ENCODE results near the gene PRPF8. TPM values are rescaled to one million over a fixed set of nuclear protein-coding genes. Genes with fewer than 3 reads are reported as not detected.
A peak's percentile ranks its signal among the peaks of the same experiment; 100 is the strongest.

The PRPF8 gene
- total RNA-seq, 1 donor from 2014 or later: 247 TPM

- TF ChIP-seq POLR2AphosphoS5 (IDR thresholded peaks at IDR 0.05; ENCODE audit: insufficient read depth in 1 of 2, low read depth in 1 of 2) (no peak), CTCF (IDR thresholded peaks at IDR 0.05) (no peak), POLR2A (IDR thresholded peaks at IDR 0.05) (no peak)
- H3K9me3 ChIP-seq: no peaks in the 10 kb centered on the region
- DNase-seq (ENCODE audit: extremely low spot score in 2 of 2): no peak
- H3K36me3 ChIP-seq: peaks cover 0 to 28% of the 10 kb centered on the region in 2 donors
- intact Hi-C loops (cut with DNase I): no loop called here
- H3K4me3 ChIP-seq: no peak overlapping the region
- H3K27ac ChIP-seq: no peak overlapping the region
- H3K4me1 ChIP-seq: peaks cover 80% of the 10 kb centered on the region
- H3K27me3 ChIP-seq: no peaks in the 10 kb centered on the region
Measured at GRCh38 chr17:1727258-1727789, 42.7 kb upstream of the PRPF8 start.

- intact Hi-C loops (cut with DNase I): no loop called here
- Histone ChIP-seq H3K27me3 (no peaks in the 10 kb centered on the region), H3K27ac (no peak overlapping the region), H3K4me3 (no peak overlapping the region), H3K9me3 (no peaks in the 10 kb centered on the region), H3K4me1 (peaks cover 80% of the 10 kb centered on the region), H3K36me3 (peaks cover 0 to 26% of the 10 kb centered on the region in 2 donors)
- TF ChIP-seq POLR2A (IDR thresholded peaks at IDR 0.05) (no peak), CTCF (IDR thresholded peaks at IDR 0.05) (no peak), POLR2AphosphoS5 (IDR thresholded peaks at IDR 0.05; ENCODE audit: insufficient read depth in 1 of 2, low read depth in 1 of 2) (no peak)
- DNase-seq (ENCODE audit: extremely low spot score in 2 of 2): no peak
Measured at GRCh38 chr17:1726626-1727257, 42.1 kb upstream of the PRPF8 start.

GRCh38 chr17:1725642-1726511 lies 41.2 kb upstream of the PRPF8 start:
- peak overlapping the region in 1 of 2 donors; percentile 73 for H3K4me3 ChIP-seq
- intact Hi-C loops (cut with DNase I): no loop called here
- no peak for DNase-seq (ENCODE audit: extremely low spot score in 2 of 2)
- no peak for TF ChIP-seq CTCF (IDR thresholded peaks at IDR 0.05)
- no peak for TF ChIP-seq POLR2A (IDR thresholded peaks at IDR 0.05)
- TF ChIP-seq POLR2AphosphoS5 (IDR thresholded peaks at IDR 0.05; ENCODE audit: insufficient read depth in 1 of 2, low read depth in 1 of 2): no peak
- peaks cover 76% of the 10 kb centered on the region for H3K4me1 ChIP-seq
- peak overlapping the region; percentile 94 for H3K27ac ChIP-seq
- H3K9me3 ChIP-seq: no peaks in the 10 kb centered on the region
- H3K27me3 ChIP-seq: no peaks in the 10 kb centered on the region
- peaks cover 0 to 26% of the 10 kb centered on the region in 2 donors for H3K36me3 ChIP-seq

GRCh38 chr17:1724869-1725641 lies 40.4 kb upstream of the PRPF8 start:
- Histone ChIP-seq H3K36me3 (peaks cover 0 to 26% of the 10 kb centered on the region in 2 donors), H3K4me3 (peak overlapping the region; percentile 73 to 81), H3K27me3 (no peaks in the 10 kb centered on the region), H3K27ac (peak overlapping the region; percentile 94), H3K4me1 (peaks cover 73% of the 10 kb centered on the region), H3K9me3 (no peaks in the 10 kb centered on the region)
- no peak for DNase-seq (ENCODE audit: extremely low spot score in 2 of 2)
- intact Hi-C loops (cut with DNase I): no loop called here
- TF ChIP-seq POLR2A (IDR thresholded peaks at IDR 0.05) (no peak), POLR2AphosphoS5 (IDR thresholded peaks at IDR 0.05; ENCODE audit: insufficient read depth in 1 of 2, low read depth in 1 of 2) (no peak), CTCF (IDR thresholded peaks at IDR 0.05) (no peak)
